GM23338 (cell line): ENCODE data around the gene MTX2. TPM values are rescaled to one million over a fixed set of nuclear protein-coding genes. Genes with fewer than 3 reads are reported as not detected.

Experiments used
- ATAC-seq: fragments of 200-7000 bp; cut with Tn5 transposase; 3 replicates; pipeline ENCODE4 v1.9.1; 2020
- DNase-seq: peaks from one replicate; pipeline ENCODE4 v3.0.0-alpha.2; 2015; ENCODE audit warnings: low spot score
- H2AFZ ChIP-seq: fragments of 200-600 bp; sonication (generic); 2 replicates; pipeline ENCODE4 v1.8.0; 2016; ENCODE audit warnings: antibody characterized with exemption, mild to moderate bottlenecking, moderate library complexity
- H3F3A ChIP-seq: fragments of 200-600 bp; sonication (generic); replicated peaks from 2 replicates; pipeline ENCODE4 v1.8.0; 2017; ENCODE audit warnings: antibody characterized with exemption, mixed run types, low read depth
- H3K27ac ChIP-seq: fragments of 200-600 bp; sonication (generic); 2 replicates; pipeline ENCODE4 v1.6.1; 2016; ENCODE audit warnings: low read depth
- H3K27me3 ChIP-seq: fragments of 200-600 bp; sonication (generic); 2 replicates; pipeline ENCODE4 v1.8.0; 2016; ENCODE audit warnings: mild to moderate bottlenecking, mixed run types, moderate library complexity; ENCODE audit not compliant: insufficient read depth
- H3K36me3 ChIP-seq: fragments of 200-600 bp; sonication (generic); 2 replicates; pipeline ENCODE4 v1.8.0; 2016; ENCODE audit warnings: mild to moderate bottlenecking; ENCODE audit not compliant: insufficient read depth
- H3K4me1 ChIP-seq: fragments of 200-600 bp; sonication (generic); 2 replicates; pipeline ENCODE4 v1.8.0; 2016; ENCODE audit warnings: mild to moderate bottlenecking, moderate library complexity; ENCODE audit not compliant: insufficient read depth
- H3K4me2 ChIP-seq: fragments of 200-600 bp; sonication (generic); 2 replicates; pipeline ENCODE4 v1.7.1; 2017; ENCODE audit warnings: mixed run types
- H3K4me3 ChIP-seq: fragments of 200-600 bp; sonication (generic); 2 replicates; pipeline ENCODE4 v1.6.1; 2016; ENCODE audit warnings: mixed run types
- H3K79me2 ChIP-seq: fragments of 200-600 bp; sonication (generic); replicated peaks from 2 replicates; pipeline ENCODE4 v1.8.0; 2017; ENCODE audit warnings: mild to moderate bottlenecking; ENCODE audit not compliant: insufficient read depth
- H3K9me2 ChIP-seq: fragments of 200-600 bp; sonication (generic); 2 replicates; pipeline ENCODE4 v1.8.0; 2017; ENCODE audit not compliant: insufficient read depth
- H4K20me1 ChIP-seq: fragments of 200-600 bp; sonication (generic); replicated peaks from 2 replicates; pipeline ENCODE4 v1.8.0; 2017; ENCODE audit warnings: mild to moderate bottlenecking; ENCODE audit not compliant: insufficient read depth
- H3K27ac Mint-ChIP-seq: 2 replicates; pipeline ENCODE4 v1.8.0; 2020; ENCODE audit warnings: inconsistent platforms, mild to moderate bottlenecking, moderate library complexity, mixed read lengths
- H3K27me3 Mint-ChIP-seq: 3 replicates; pipeline ENCODE4 v1.8.0; 2022; ENCODE audit warnings: low read depth, mild to moderate bottlenecking, moderate library complexity, mixed read lengths, inconsistent platforms; ENCODE audit not compliant: insufficient read depth, poor library complexity
- H3K36me3 Mint-ChIP-seq: 3 replicates; pipeline ENCODE4 v1.8.0; 2021; ENCODE audit warnings: low read depth, mild to moderate bottlenecking, inconsistent platforms, moderate library complexity, mixed read lengths
- H3K4me1 Mint-ChIP-seq: 3 replicates; pipeline ENCODE4 v1.8.0; 2020; ENCODE audit warnings: mild to moderate bottlenecking, inconsistent platforms, mixed read lengths
- H3K4me3 Mint-ChIP-seq: 3 replicates; pipeline ENCODE4 v1.8.0; 2021; ENCODE audit warnings: moderate library complexity, mild to moderate bottlenecking, inconsistent platforms, mixed read lengths
- H3K9me3 Mint-ChIP-seq: 3 replicates; pipeline ENCODE4 v1.8.0; 2020; ENCODE audit warnings: moderate library complexity, mild to moderate bottlenecking, inconsistent platforms, mixed read lengths
- CREB1 ChIP-seq: fragments of 250-450 bp; sonication (Bioruptor Pico); IDR thresholded peaks from 2 replicates; pipeline ENCODE4 v1.5.0; 2020; ENCODE audit warnings: low read depth, mild to moderate bottlenecking, moderate library complexity
- EZH2 ChIP-seq: fragments of 200-600 bp; sonication (generic); IDR thresholded peaks from one replicate; pipeline ENCODE4 v1.8.0; 2017; ENCODE audit warnings: antibody characterized with exemption, mild to moderate bottlenecking, low read depth; ENCODE audit not compliant: unreplicated experiment
- EZH2phosphoT487 ChIP-seq: fragments of 200-600 bp; sonication (generic); IDR thresholded peaks from one replicate; pipeline ENCODE4 v1.8.1; 2018; ENCODE audit warnings: antibody characterized with exemption; ENCODE audit not compliant: unreplicated experiment
- JUNB ChIP-seq: IDR thresholded peaks from one replicate; pipeline ENCODE4 v1.6.1; 2016; ENCODE audit warnings: antibody characterized with exemption; ENCODE audit not compliant: unreplicated experiment
- NANOG ChIP-seq: IDR thresholded peaks from 2 replicates; pipeline ENCODE4 v1.6.1; 2016; ENCODE audit warnings: antibody characterized with exemption, borderline replicate concordance
- POLR2AphosphoS5 ChIP-seq: IDR thresholded peaks from 2 replicates; pipeline ENCODE4 v1.6.1; 2016; ENCODE audit warnings: antibody characterized with exemption, low read depth
- REST ChIP-seq: IDR thresholded peaks from one replicate; pipeline ENCODE4 v1.6.1; 2018; ENCODE audit warnings: antibody characterized with exemption; ENCODE audit not compliant: unreplicated experiment
- STAT1 ChIP-seq: IDR thresholded peaks from one replicate; pipeline ENCODE4 v1.6.1; 2016; ENCODE audit warnings: antibody characterized with exemption; ENCODE audit not compliant: unreplicated experiment
- ZNF114 ChIP-seq: fragments of 250-450 bp; sonication (Bioruptor Pico); IDR thresholded peaks from 2 replicates; pipeline ENCODE4 v1.5.0; 2020; ENCODE audit warnings: mild to moderate bottlenecking, moderate library complexity
- ZNF331 ChIP-seq: fragments of 250-450 bp; sonication (Bioruptor Pico); IDR thresholded peaks from 2 replicates; pipeline ENCODE4 v1.5.0; 2020; ENCODE audit warnings: low read depth, mild to moderate bottlenecking, moderate library complexity
- polyA plus RNA-seq: library from polyadenylated mRNA; unstranded; fragments of >200 nt; fragmentation: Nextera tagmentation; extraction: Ambion mirVana; gene quantifications from 2 replicates; pipeline ENCODE4 v1.2.1, GENCODE V29; 2016
- total RNA-seq: library from RNA; depleted of rRNA; stranded (reverse); fragments of >200 nt; shearing (Covaris generic); gene quantifications from 2 replicates; pipeline ENCODE4 v1.2.3, GENCODE V29; 2014
- TF ChIP-seq, protein P1 (sequence below): IDR thresholded peaks from 2 replicates; pipeline ENCODE4 v1.6.1; 2016; ENCODE audit warnings: antibody characterized with exemption
- TF ChIP-seq, protein P2 (sequence below): fragments of 250-450 bp; sonication (Bioruptor Pico); IDR thresholded peaks from 2 replicates; pipeline ENCODE4 v1.5.0; 2020; ENCODE audit warnings: mild to moderate bottlenecking, moderate library complexity
- TF ChIP-seq, protein P3 (sequence below), 2 experiments: fragments of 200-600 bp in 1 of 2; sonication (generic) in 1 of 2; conservative IDR thresholded peaks; 2 replicates each; pipeline versions ENCODE4 v1.5.1 to v1.6.1; 2016 to 2017; ENCODE audit warnings: antibody characterized with exemption in 2 of 2, low read depth in 2 of 2, mild to moderate bottlenecking in 2 of 2, moderate library complexity in 1 of 2

MTX2 gene
- total and polyA plus RNA-seq, 2 experiments from 2014 or later, result 37.5 to 81.7 TPM

DNA sequence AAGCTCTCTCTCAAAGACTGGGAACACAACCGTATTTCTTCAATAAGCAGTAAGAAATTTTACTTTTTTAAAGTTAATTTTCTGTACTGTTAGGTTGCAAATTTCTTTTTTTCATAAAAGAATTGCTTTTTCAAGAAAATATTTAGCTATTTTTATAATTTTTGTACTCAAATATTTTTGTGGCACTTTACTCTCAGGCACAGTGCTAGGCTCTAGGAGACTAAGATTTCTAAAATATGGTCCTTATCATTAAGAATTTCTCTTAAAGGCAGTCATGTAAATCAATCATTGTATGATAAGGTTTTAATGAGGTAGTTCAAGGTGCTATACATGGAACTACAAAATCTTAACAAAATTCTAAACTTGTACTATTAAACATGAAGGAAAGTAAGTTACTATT lies 61.4 kb downstream of the MTX2 start:
- H3K4me3 Mint-ChIP-seq, result no peak overlapping the region
- peaks cover 39% of the 10 kb centered on the region for H3K4me1 Mint-ChIP-seq
- TF ChIP-seq STAT1 (no peak), EZH2phosphoT487 (no peak), REST (no peak), NANOG (no peak), ZNF114 (CRISPR knock-in tag) (no peak), ZNF331 (CRISPR knock-in tag) (no peak), EZH2 (no peak), POLR2AphosphoS5 (no peak), CREB1 (CRISPR knock-in tag) (no peak), JUNB (no peak)
- TF ChIP-seq, protein P1, sequence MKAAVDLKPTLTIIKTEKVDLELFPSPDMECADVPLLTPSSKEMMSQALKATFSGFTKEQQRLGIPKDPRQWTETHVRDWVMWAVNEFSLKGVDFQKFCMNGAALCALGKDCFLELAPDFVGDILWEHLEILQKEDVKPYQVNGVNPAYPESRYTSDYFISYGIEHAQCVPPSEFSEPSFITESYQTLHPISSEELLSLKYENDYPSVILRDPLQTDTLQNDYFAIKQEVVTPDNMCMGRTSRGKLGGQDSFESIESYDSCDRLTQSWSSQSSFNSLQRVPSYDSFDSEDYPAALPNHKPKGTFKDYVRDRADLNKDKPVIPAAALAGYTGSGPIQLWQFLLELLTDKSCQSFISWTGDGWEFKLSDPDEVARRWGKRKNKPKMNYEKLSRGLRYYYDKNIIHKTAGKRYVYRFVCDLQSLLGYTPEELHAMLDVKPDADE, result no peak
- TF ChIP-seq, protein P2, sequence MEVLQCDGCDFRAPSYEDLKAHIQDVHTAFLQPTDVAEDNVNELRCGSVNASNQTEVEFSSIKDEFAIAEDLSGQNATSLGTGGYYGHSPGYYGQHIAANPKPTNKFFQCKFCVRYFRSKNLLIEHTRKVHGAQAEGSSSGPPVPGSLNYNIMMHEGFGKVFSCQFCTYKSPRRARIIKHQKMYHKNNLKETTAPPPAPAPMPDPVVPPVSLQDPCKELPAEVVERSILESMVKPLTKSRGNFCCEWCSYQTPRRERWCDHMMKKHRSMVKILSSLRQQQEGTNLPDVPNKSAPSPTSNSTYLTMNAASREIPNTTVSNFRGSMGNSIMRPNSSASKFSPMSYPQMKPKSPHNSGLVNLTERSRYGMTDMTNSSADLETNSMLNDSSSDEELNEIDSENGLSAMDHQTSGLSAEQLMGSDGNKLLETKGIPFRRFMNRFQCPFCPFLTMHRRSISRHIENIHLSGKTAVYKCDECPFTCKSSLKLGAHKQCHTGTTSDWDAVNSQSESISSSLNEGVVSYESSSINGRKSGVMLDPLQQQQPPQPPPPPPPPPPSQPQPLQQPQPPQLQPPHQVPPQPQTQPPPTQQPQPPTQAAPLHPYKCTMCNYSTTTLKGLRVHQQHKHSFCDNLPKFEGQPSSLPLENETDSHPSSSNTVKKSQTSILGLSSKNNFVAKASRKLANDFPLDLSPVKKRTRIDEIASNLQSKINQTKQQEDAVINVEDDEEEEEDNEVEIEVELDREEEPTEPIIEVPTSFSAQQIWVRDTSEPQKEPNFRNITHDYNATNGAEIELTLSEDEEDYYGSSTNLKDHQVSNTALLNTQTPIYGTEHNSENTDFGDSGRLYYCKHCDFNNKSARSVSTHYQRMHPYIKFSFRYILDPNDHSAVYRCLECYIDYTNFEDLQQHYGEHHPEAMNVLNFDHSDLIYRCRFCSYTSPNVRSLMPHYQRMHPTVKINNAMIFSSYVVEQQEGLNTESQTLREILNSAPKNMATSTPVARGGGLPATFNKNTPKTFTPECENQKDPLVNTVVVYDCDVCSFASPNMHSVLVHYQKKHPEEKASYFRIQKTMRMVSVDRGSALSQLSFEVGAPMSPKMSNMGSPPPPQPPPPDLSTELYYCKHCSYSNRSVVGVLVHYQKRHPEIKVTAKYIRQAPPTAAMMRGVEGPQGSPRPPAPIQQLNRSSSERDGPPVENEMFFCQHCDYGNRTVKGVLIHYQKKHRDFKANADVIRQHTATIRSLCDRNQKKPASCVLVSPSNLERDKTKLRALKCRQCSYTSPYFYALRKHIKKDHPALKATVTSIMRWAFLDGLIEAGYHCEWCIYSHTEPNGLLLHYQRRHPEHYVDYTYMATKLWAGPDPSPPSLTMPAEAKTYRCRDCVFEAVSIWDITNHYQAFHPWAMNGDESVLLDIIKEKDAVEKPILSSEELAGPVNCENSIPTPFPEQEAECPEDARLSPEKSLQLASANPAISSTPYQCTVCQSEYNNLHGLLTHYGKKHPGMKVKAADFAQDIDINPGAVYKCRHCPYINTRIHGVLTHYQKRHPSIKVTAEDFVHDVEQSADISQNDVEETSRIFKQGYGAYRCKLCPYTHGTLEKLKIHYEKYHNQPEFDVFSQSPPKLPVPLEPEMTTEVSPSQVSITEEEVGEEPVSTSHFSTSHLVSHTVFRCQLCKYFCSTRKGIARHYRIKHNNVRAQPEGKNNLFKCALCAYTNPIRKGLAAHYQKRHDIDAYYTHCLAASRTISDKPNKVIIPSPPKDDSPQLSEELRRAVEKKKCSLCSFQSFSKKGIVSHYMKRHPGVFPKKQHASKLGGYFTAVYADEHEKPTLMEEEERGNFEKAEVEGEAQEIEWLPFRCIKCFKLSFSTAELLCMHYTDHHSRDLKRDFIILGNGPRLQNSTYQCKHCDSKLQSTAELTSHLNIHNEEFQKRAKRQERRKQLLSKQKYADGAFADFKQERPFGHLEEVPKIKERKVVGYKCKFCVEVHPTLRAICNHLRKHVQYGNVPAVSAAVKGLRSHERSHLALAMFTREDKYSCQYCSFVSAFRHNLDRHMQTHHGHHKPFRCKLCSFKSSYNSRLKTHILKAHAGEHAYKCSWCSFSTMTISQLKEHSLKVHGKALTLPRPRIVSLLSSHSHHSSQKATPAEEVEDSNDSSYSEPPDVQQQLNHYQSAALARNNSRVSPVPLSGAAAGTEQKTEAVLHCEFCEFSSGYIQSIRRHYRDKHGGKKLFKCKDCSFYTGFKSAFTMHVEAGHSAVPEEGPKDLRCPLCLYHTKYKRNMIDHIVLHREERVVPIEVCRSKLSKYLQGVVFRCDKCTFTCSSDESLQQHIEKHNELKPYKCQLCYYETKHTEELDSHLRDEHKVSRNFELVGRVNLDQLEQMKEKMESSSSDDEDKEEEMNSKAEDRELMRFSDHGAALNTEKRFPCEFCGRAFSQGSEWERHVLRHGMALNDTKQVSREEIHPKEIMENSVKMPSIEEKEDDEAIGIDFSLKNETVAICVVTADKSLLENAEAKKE (CRISPR knock-in tag), result no peak
- TF ChIP-seq, protein P3, sequence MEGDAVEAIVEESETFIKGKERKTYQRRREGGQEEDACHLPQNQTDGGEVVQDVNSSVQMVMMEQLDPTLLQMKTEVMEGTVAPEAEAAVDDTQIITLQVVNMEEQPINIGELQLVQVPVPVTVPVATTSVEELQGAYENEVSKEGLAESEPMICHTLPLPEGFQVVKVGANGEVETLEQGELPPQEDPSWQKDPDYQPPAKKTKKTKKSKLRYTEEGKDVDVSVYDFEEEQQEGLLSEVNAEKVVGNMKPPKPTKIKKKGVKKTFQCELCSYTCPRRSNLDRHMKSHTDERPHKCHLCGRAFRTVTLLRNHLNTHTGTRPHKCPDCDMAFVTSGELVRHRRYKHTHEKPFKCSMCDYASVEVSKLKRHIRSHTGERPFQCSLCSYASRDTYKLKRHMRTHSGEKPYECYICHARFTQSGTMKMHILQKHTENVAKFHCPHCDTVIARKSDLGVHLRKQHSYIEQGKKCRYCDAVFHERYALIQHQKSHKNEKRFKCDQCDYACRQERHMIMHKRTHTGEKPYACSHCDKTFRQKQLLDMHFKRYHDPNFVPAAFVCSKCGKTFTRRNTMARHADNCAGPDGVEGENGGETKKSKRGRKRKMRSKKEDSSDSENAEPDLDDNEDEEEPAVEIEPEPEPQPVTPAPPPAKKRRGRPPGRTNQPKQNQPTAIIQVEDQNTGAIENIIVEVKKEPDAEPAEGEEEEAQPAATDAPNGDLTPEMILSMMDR (conservative IDR thresholded peaks at IDR 0.05; ENCODE audit: low read depth in 2 of 2), result no peak

More for the DNA sequence above, 61.4 kb downstream of the MTX2 start:
- H3K36me3 Mint-ChIP-seq, result peaks cover 6% of the 10 kb centered on the region; the same call in 1 of the 3 replicates
- Histone ChIP-seq H3K27me3 (no peaks in the 10 kb centered on the region), H3K4me3 (no peak overlapping the region), H3K27ac (no peak overlapping the region), H3K4me1 (peaks cover 31% of the 10 kb centered on the region), H3K9me2 (no peaks in the 10 kb centered on the region), H3K79me2 (no peaks in the 10 kb centered on the region), H4K20me1 (no peaks in the 10 kb centered on the region), H2AFZ (no peak overlapping the region), H3K4me2 (no peak overlapping the region), H3K36me3 (no peaks in the 10 kb centered on the region), H3F3A (no peaks in the 10 kb centered on the region)
- no peak overlapping the region for H3K27ac Mint-ChIP-seq
- no peaks in the 10 kb centered on the region for H3K27me3 Mint-ChIP-seq
- DNase-seq (no peak), ATAC-seq (no peak)
- H3K9me3 Mint-ChIP-seq, result no peaks in the 10 kb centered on the region
